Measurements from ENCODE around the gene MED29.
"Not testable (repeated sequence)": the region's sequence is repeated elsewhere in the genome, so short reads cannot be mapped to it uniquely, and the experiment has no call there.

The MED29 gene

GRCh38 chr19:39359026-39359425, 32.2 kb upstream of the MED29 start:
- Mint-ChIP-seq H3K36me3 (ENCODE audit: low read depth) (peaks cover 36% of the 10 kb centered on the region), H3K27me3 (ENCODE audit: low read depth) (no peaks in the 10 kb centered on the region), H3K9me3 (no peaks in the 10 kb centered on the region), H3K27ac (no peak overlapping the region), H3K4me3 (no peak overlapping the region), H3K4me1 (ENCODE audit: low read depth) (peaks cover 2% of the 10 kb centered on the region)

- Mint-ChIP-seq H3K36me3 (ENCODE audit: low read depth) (peaks cover 35% of the 10 kb centered on the region), H3K27me3 (ENCODE audit: low read depth) (no peaks in the 10 kb centered on the region), H3K4me1 (ENCODE audit: low read depth) (peaks cover 2% of the 10 kb centered on the region), H3K4me3 (no peak overlapping the region), H3K9me3 (no peaks in the 10 kb centered on the region), H3K27ac (no peak overlapping the region)
Observed at GRCh38 chr19:39360599-39360998, 30.6 kb upstream of the MED29 start.

- Mint-ChIP-seq H3K9me3 (no peaks in the 10 kb centered on the region), H3K4me3 (no peak overlapping the region), H3K27ac (no peak overlapping the region), H3K27me3 (ENCODE audit: low read depth) (no peaks in the 10 kb centered on the region), H3K36me3 (ENCODE audit: low read depth) (peaks cover 21% of the 10 kb centered on the region), H3K4me1 (ENCODE audit: low read depth) (peaks cover 2% of the 10 kb centered on the region)
Observed at GRCh38 chr19:39362682-39363657, 28.2 kb upstream of the MED29 start.

- H3K4me3 Mint-ChIP-seq = no peak overlapping the region
Observed at GRCh38 chr19:39363901-39364457, 27.2 kb upstream of the MED29 start.

GRCh38 chr19:39365531-39365930, 25.6 kb upstream of the MED29 start:
- Mint-ChIP-seq H3K27me3 (ENCODE audit: low read depth) (no peaks in the 10 kb centered on the region), H3K36me3 (ENCODE audit: low read depth) (peaks cover 22% of the 10 kb centered on the region), H3K4me1 (ENCODE audit: low read depth) (no peaks in the 10 kb centered on the region), H3K4me3 (no peak overlapping the region), H3K27ac (no peak overlapping the region), H3K9me3 (no peaks in the 10 kb centered on the region)

More at GRCh38 chr19:39363901-39364457, 27.2 kb upstream of the MED29 start:
- Mint-ChIP-seq H3K36me3 (ENCODE audit: low read depth) (peaks cover 21% of the 10 kb centered on the region), H3K4me1 (ENCODE audit: low read depth) (peaks cover 2% of the 10 kb centered on the region), H3K27ac (no peak overlapping the region), H3K27me3 (ENCODE audit: low read depth) (no peaks in the 10 kb centered on the region), H3K9me3 (no peaks in the 10 kb centered on the region)

- H3K36me3 Mint-ChIP-seq (ENCODE audit: low read depth) = peaks cover 22% of the 10 kb centered on the region
- H3K4me1 Mint-ChIP-seq (ENCODE audit: low read depth) = peaks cover 4% of the 10 kb centered on the region
- no peaks in the 10 kb centered on the region for H3K9me3 Mint-ChIP-seq
Observed at GRCh38 chr19:39369200-39369599, 22.0 kb upstream of the MED29 start.

GRCh38 chr19:39370735-39371134, 20.4 kb upstream of the MED29 start:
- H3K9me3 Mint-ChIP-seq = no peaks in the 10 kb centered on the region
- no peak overlapping the region for H3K27ac Mint-ChIP-seq
- H3K27me3 Mint-ChIP-seq (ENCODE audit: low read depth) = no peaks in the 10 kb centered on the region
- H3K4me3 Mint-ChIP-seq = no peak overlapping the region
- peaks cover 23% of the 10 kb centered on the region for H3K36me3 Mint-ChIP-seq (ENCODE audit: low read depth)
- H3K4me1 Mint-ChIP-seq (ENCODE audit: low read depth) = peaks cover 4% of the 10 kb centered on the region

More at GRCh38 chr19:39369200-39369599, 22.0 kb upstream of the MED29 start:
- H3K27ac Mint-ChIP-seq = no peak overlapping the region
- no peak overlapping the region for H3K4me3 Mint-ChIP-seq
- H3K27me3 Mint-ChIP-seq (ENCODE audit: low read depth) = no peaks in the 10 kb centered on the region

GRCh38 chr19:39372047-39372802, 19.0 kb upstream of the MED29 start:
- no peaks in the 10 kb centered on the region for H3K9me3 Mint-ChIP-seq
- H3K4me1 Mint-ChIP-seq (ENCODE audit: low read depth) = peaks cover 4% of the 10 kb centered on the region
- H3K36me3 Mint-ChIP-seq (ENCODE audit: low read depth) = peaks cover 31% of the 10 kb centered on the region
- no peak overlapping the region for H3K27ac Mint-ChIP-seq
- no peaks in the 10 kb centered on the region for H3K27me3 Mint-ChIP-seq (ENCODE audit: low read depth)
- H3K4me3 Mint-ChIP-seq = no peak overlapping the region

GRCh38 chr19:39372941-39373340, 18.2 kb upstream of the MED29 start:
- no peaks in the 10 kb centered on the region for H3K9me3 Mint-ChIP-seq
- H3K4me1 Mint-ChIP-seq (ENCODE audit: low read depth) = peaks cover 4% of the 10 kb centered on the region
- no peak overlapping the region for H3K4me3 Mint-ChIP-seq
- H3K27ac Mint-ChIP-seq = no peak overlapping the region
- H3K27me3 Mint-ChIP-seq (ENCODE audit: low read depth) = no peaks in the 10 kb centered on the region
- peaks cover 35% of the 10 kb centered on the region for H3K36me3 Mint-ChIP-seq (ENCODE audit: low read depth)

- Mint-ChIP-seq H3K27ac (no peak overlapping the region), H3K4me1 (ENCODE audit: low read depth) (peaks cover 4% of the 10 kb centered on the region), H3K4me3 (no peak overlapping the region), H3K27me3 (ENCODE audit: low read depth) (no peaks in the 10 kb centered on the region), H3K9me3 (no peaks in the 10 kb centered on the region), H3K36me3 (ENCODE audit: low read depth) (peaks cover 44% of the 10 kb centered on the region)
Observed at GRCh38 chr19:39375929-39376328, 15.2 kb upstream of the MED29 start.

GRCh38 chr19:39377373-39378362, 13.5 kb upstream of the MED29 start:
- H3K36me3 Mint-ChIP-seq (ENCODE audit: low read depth) = peaks cover 53% of the 10 kb centered on the region
- no peak overlapping the region for H3K27ac Mint-ChIP-seq
- H3K4me3 Mint-ChIP-seq = no peak overlapping the region

GRCh38 chr19:39379366-39379765, 11.8 kb upstream of the MED29 start:
- H3K9me3 Mint-ChIP-seq; H3K4me1 Mint-ChIP-seq (ENCODE audit: low read depth); H3K27me3 Mint-ChIP-seq (ENCODE audit: low read depth); H3K27ac Mint-ChIP-seq; H3K4me3 Mint-ChIP-seq: not testable (repeated sequence)
- H3K36me3 Mint-ChIP-seq (ENCODE audit: low read depth) = peaks cover 65% of the 10 kb centered on the region

More at GRCh38 chr19:39377373-39378362, 13.5 kb upstream of the MED29 start:
- Mint-ChIP-seq H3K4me1 (ENCODE audit: low read depth) (no peaks in the 10 kb centered on the region), H3K27me3 (ENCODE audit: low read depth) (no peaks in the 10 kb centered on the region), H3K9me3 (no peaks in the 10 kb centered on the region)

GRCh38 chr19:39379865-39380396, 11.2 kb upstream of the MED29 start:
- Mint-ChIP-seq H3K9me3 (no peaks in the 10 kb centered on the region), H3K4me1 (ENCODE audit: low read depth) (no peaks in the 10 kb centered on the region), H3K36me3 (ENCODE audit: low read depth) (peaks cover 65% of the 10 kb centered on the region), H3K27ac (no peak overlapping the region), H3K4me3 (no peak overlapping the region), H3K27me3 (ENCODE audit: low read depth) (no peaks in the 10 kb centered on the region)
